ENCODE measurements around the gene ZNF429.
"Not testable (repeated sequence)": the region's sequence is repeated elsewhere in the genome, so short reads cannot be mapped to it uniquely, and the experiment has no call there.

The ZNF429 gene

DNA sequence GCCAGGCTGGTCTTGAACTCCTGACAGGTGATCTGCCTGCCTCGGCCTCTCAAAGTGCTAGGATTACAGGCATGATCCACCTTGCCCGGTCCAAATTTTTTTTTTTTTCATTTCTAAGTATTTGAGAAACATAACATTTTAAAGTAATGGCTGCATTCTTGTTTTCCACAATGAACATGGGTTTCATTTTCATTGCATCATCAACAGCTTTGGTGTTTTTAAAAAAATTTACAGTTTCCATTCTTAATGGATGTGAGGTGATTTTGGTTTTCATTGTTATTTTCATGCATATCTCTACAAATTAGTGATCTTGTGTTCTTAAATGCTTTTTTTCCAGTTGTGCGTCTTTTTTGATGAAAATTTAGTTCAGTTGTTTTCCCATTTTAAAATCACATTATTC, 27.5 kb downstream of the ZNF429 start:
- Histone ChIP-seq H3K4me3 (ENCODE audit: low read depth, low read length) (no peak overlapping the region), H3K27ac (no peak overlapping the region), H3K27me3 (replicated peaks) (no peaks in the 10 kb centered on the region), H3K36me3 (replicated peaks) (no peaks in the 10 kb centered on the region)
- no peak for DNase-seq
- in situ Hi-C loops (cut with HindIII; ENCODE audit: low pct_ligation_motif_present, low sequenced_read_pairs): no loop called here
- TF ChIP-seq CTCF (IDR thresholded peaks at IDR 0.05; ENCODE audit: low read depth, low read length, missing control alignments): no peak

- H3K27ac ChIP-seq; in situ Hi-C loops (cut with HindIII; ENCODE audit: low pct_ligation_motif_present, low sequenced_read_pairs); H3K36me3 ChIP-seq (replicated peaks); H3K27me3 ChIP-seq (replicated peaks); H3K4me3 ChIP-seq (ENCODE audit: low read depth, low read length); DNase-seq: not testable (repeated sequence)
Measured at GRCh38 chr19:21536741-21537290, 31.4 kb downstream of the ZNF429 start.

- H3K27me3 ChIP-seq (replicated peaks): no peaks in the 10 kb centered on the region
- no peak overlapping the region for H3K27ac ChIP-seq
- no peaks in the 10 kb centered on the region for H3K36me3 ChIP-seq (replicated peaks)
- no peak for TF ChIP-seq CTCF (IDR thresholded peaks at IDR 0.05; ENCODE audit: low read depth, low read length, missing control alignments)
- in situ Hi-C loops (cut with HindIII; ENCODE audit: low pct_ligation_motif_present, low sequenced_read_pairs): no loop called here
- DNase-seq: no peak
- no peak overlapping the region for H3K4me3 ChIP-seq (ENCODE audit: low read depth, low read length)
Measured at GRCh38 chr19:21559444-21559843, 54.0 kb downstream of the ZNF429 start.

GRCh38 chr19:21564406-21564805, 59.0 kb downstream of the ZNF429 start:
- no peak for DNase-seq
- TF ChIP-seq CTCF (IDR thresholded peaks at IDR 0.05; ENCODE audit: low read depth, low read length, missing control alignments): no peak
- in situ Hi-C loops (cut with HindIII; ENCODE audit: low pct_ligation_motif_present, low sequenced_read_pairs): no loop called here
- Histone ChIP-seq H3K27me3 (replicated peaks) (no peaks in the 10 kb centered on the region), H3K4me3 (ENCODE audit: low read depth, low read length) (no peak overlapping the region), H3K27ac (no peak overlapping the region), H3K36me3 (replicated peaks) (no peaks in the 10 kb centered on the region)

DNA sequence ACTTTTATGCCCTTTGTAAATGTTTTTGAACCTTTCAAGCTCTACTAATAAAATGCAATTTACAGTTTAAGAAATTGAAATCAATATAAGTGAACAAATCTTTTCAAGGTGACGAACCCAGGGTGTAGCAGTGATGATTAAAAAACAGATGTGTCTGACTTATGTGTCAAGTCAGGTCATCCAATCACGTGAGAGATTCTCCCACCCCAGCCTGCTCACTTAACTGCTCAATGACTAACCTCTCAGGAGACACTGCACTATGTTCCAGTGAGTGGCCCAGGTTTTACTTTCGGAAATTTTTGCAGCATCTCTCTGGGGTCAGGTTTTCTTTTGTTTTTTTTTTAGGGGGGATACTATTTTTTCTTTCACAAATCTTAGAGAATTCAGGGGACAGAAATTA, 60.7 kb downstream of the ZNF429 start:
- Histone ChIP-seq H3K36me3 (replicated peaks) (no peaks in the 10 kb centered on the region), H3K4me3 (ENCODE audit: low read depth, low read length) (no peak overlapping the region), H3K27me3 (replicated peaks) (no peaks in the 10 kb centered on the region), H3K27ac (no peak overlapping the region)
- no peak for TF ChIP-seq CTCF (IDR thresholded peaks at IDR 0.05; ENCODE audit: low read depth, low read length, missing control alignments)
- in situ Hi-C loops (cut with HindIII; ENCODE audit: low pct_ligation_motif_present, low sequenced_read_pairs): no loop called here
- DNase-seq: no peak

DNA sequence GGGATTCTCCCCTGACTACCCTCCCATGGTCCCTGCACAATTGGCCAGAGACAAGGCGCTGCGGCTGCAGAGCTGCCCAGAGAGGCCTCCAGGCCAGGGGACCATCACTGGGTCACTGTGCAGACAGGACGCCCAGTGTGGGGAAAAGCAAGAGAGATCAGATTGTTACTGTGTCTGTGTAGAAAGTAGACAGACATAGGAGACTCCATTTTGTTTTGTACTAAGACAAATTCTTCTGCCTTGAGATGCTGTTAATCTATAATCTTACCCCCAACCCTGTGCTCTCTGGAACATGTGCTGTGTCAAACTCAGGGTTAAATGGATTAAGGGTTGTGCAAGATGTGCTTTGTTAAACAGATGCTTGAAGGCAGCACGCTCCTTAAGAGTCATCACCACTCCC, 62.4 kb downstream of the ZNF429 start:
- H3K27ac ChIP-seq; H3K27me3 ChIP-seq (replicated peaks); DNase-seq; H3K4me3 ChIP-seq (ENCODE audit: low read depth, low read length); in situ Hi-C loops (cut with HindIII; ENCODE audit: low pct_ligation_motif_present, low sequenced_read_pairs); H3K36me3 ChIP-seq (replicated peaks): not testable (repeated sequence)

DNA sequence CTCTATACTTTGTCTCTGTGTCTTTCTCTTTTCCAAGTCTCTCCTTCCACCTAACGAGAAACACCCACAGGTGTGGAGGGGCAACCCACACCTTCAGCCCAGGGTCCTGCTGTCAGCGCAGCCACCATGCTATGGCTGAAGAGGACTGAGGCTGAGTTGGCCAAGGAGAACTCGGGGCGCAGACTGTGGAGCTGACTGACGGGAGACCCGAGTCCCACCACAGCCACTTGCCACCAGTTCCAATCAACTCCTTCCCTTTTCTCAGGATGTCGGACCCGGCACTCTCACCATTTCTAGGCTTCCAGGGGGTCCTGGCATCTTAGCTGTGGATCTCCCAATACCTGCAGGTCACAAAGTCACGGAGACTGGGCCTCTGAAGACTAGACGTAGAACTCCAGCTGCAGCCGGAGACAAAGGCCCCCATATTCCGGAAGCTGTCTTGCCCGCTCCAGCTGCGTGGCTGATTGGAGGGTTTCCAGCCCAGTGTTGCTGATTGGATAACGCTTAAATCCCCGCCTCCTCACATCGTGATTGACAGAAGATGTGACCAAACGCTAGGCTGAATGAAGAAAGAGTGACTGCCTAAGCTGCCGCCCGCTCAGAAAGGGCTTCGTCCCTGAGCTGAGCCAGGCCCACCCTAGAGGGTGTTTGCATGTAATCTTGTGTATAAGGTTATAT, 63.6 kb downstream of the ZNF429 start:
- TF ChIP-seq CTCF (IDR thresholded peaks at IDR 0.05; ENCODE audit: low read depth, low read length, missing control alignments): no peak
- in situ Hi-C loops (cut with HindIII; ENCODE audit: low pct_ligation_motif_present, low sequenced_read_pairs): no loop called here
- DNase-seq: peak; percentile 0
- Histone ChIP-seq H3K4me3 (ENCODE audit: low read depth, low read length) (peak overlapping the region; percentile 34), H3K36me3 (replicated peaks) (no peaks in the 10 kb centered on the region), H3K27ac (no peak overlapping the region), H3K27me3 (replicated peaks) (no peaks in the 10 kb centered on the region)
